H9 (cell line): Measurements from ENCODE around the gene SAMHD1. TPM values are rescaled to one million over a fixed set of nuclear protein-coding genes. Genes with fewer than 3 reads are reported as not detected.

Experiments
- DNase-seq: peaks from one replicate; pipeline ENCODE4 v3.0.0-alpha.2; 2017
- H2AFZ ChIP-seq: one replicate; pipeline ENCODE4 v1.6.1; 2013; ENCODE audit warnings: mild to moderate bottlenecking, low read length, control low read depth, moderate library complexity
- H2AK5ac ChIP-seq: 2 replicates; pipeline ENCODE4 v1.6.1; 2013; ENCODE audit warnings: low read length, control low read depth, mixed read lengths; ENCODE audit not compliant: insufficient read length
- H2BK120ac ChIP-seq: one replicate; pipeline ENCODE4 v1.6.1; 2013; ENCODE audit warnings: low read depth, mild to moderate bottlenecking, low read length, control low read depth, inconsistent platforms; ENCODE audit not compliant: poor library complexity, severe bottlenecking
- H2BK12ac ChIP-seq: 2 replicates; pipeline ENCODE4 v1.6.1; 2013; ENCODE audit warnings: low read length, control low read depth, mixed read lengths, low read depth; ENCODE audit not compliant: insufficient read length
- H2BK15ac ChIP-seq: 2 replicates; pipeline ENCODE4 v1.6.1; 2013; ENCODE audit warnings: low read depth, low read length, control low read depth
- H2BK20ac ChIP-seq: one replicate; pipeline ENCODE4 v1.6.1; 2013; ENCODE audit warnings: low read depth, mild to moderate bottlenecking, low read length, control low read depth, inconsistent platforms; ENCODE audit not compliant: poor library complexity, severe bottlenecking
- H2BK5ac ChIP-seq: 2 replicates; pipeline ENCODE4 v1.6.1; 2013; ENCODE audit warnings: low read length, control low read depth, mixed read lengths; ENCODE audit not compliant: insufficient read length
- H3K14ac ChIP-seq: 2 replicates; pipeline ENCODE4 v1.6.1; 2013; ENCODE audit warnings: low read length, control low read depth; ENCODE audit not compliant: insufficient read depth
- H3K18ac ChIP-seq: 2 replicates; pipeline ENCODE4 v1.6.1; 2013; ENCODE audit warnings: low read depth, mild to moderate bottlenecking, mixed read lengths, low read length, control low read depth; ENCODE audit not compliant: insufficient read length
- H3K23ac ChIP-seq: 2 replicates; pipeline ENCODE4 v1.6.1; 2013; ENCODE audit warnings: low read length, control low read depth, mixed read lengths, low read depth; ENCODE audit not compliant: insufficient read length
- H3K23me2 ChIP-seq: 2 replicates; pipeline ENCODE4 v1.6.1; 2013; ENCODE audit warnings: low read depth, mild to moderate bottlenecking, mixed read lengths, low read length, control low read depth; ENCODE audit not compliant: insufficient read length, poor library complexity, severe bottlenecking
- H3K27ac ChIP-seq: 2 replicates; pipeline ENCODE4 v1.5.1; 2013; ENCODE audit warnings: low read length, control low read depth, mixed read lengths, low read depth; ENCODE audit not compliant: insufficient read length
- H3K27me3 ChIP-seq: 2 replicates; pipeline ENCODE4 v1.6.1; 2013; ENCODE audit warnings: low read length, control low read depth, inconsistent platforms; ENCODE audit not compliant: insufficient read depth
- H3K4ac ChIP-seq: 2 replicates; pipeline ENCODE4 v1.6.1; 2013; ENCODE audit warnings: low read depth, mild to moderate bottlenecking, control low read depth, inconsistent platforms, low read length, moderate library complexity
- H3K4me1 ChIP-seq: 2 replicates; pipeline ENCODE4 v1.6.1; 2013; ENCODE audit warnings: low read length, control low read depth, inconsistent platforms; ENCODE audit not compliant: insufficient read depth
- H3K4me2 ChIP-seq: 2 replicates; pipeline ENCODE4 v1.6.1; 2013; ENCODE audit warnings: low read length, control low read depth, mixed read lengths; ENCODE audit not compliant: insufficient read length, insufficient read depth
- H3K56ac ChIP-seq: 2 replicates; pipeline ENCODE4 v1.6.1; 2013; ENCODE audit warnings: low read depth, mild to moderate bottlenecking, mixed read lengths, low read length, control low read depth; ENCODE audit not compliant: insufficient read length
- H3K79me1 ChIP-seq: 2 replicates; pipeline ENCODE4 v1.6.1; 2013; ENCODE audit warnings: low read depth, mild to moderate bottlenecking, moderate library complexity, low read length, control low read depth, inconsistent platforms; ENCODE audit not compliant: insufficient read depth, poor library complexity, severe bottlenecking
- H3K79me2 ChIP-seq: 2 replicates; pipeline ENCODE4 v1.6.1; 2013; ENCODE audit warnings: low read length, control low read depth, inconsistent platforms; ENCODE audit not compliant: insufficient read depth
- H3K9ac ChIP-seq: 2 replicates; pipeline ENCODE4 v1.6.1; 2013; ENCODE audit warnings: low read length, control low read depth, mixed read lengths; ENCODE audit not compliant: insufficient read length; ENCODE audit errors: extremely low read depth
- H3K9me3 ChIP-seq: one replicate; pipeline ENCODE4 v1.6.1; 2013; ENCODE audit warnings: low read depth, low read length, inconsistent platforms; ENCODE audit not compliant: control insufficient read depth
- H3T11ph ChIP-seq: one replicate; pipeline ENCODE4 v1.6.1; 2013; ENCODE audit warnings: mild to moderate bottlenecking, low read length, control low read depth, inconsistent platforms
- H4K20me1 ChIP-seq: one replicate; pipeline ENCODE4 v1.6.1; 2013; ENCODE audit not compliant: control insufficient read depth, insufficient read length, insufficient read depth
- H4K5ac ChIP-seq: 2 replicates; pipeline ENCODE4 v1.6.1; 2013; ENCODE audit warnings: low read depth, mild to moderate bottlenecking, mixed read lengths, low read length, control low read depth; ENCODE audit not compliant: insufficient read length
- H4K8ac ChIP-seq: replicated peaks from 2 replicates; pipeline ENCODE4 v1.6.1; 2013; ENCODE audit warnings: low read length, control low read depth, mixed read lengths, low read depth; ENCODE audit not compliant: insufficient read length
- H4K91ac ChIP-seq: 2 replicates; pipeline ENCODE4 v1.6.1; 2013; ENCODE audit warnings: low read depth, mild to moderate bottlenecking, moderate library complexity, mixed read lengths, low read length, control low read depth; ENCODE audit not compliant: insufficient read length
- H3K27ac Mint-ChIP-seq, 3 experiments: 2 replicates in 2 of 3; 3 replicates in 1 of 3; pipeline ENCODE4 v1.8.0; 2020 to 2021; ENCODE audit warnings: mixed read lengths in 3 of 3, mild to moderate bottlenecking in 1 of 3, moderate library complexity in 1 of 3
- H3K27me3 Mint-ChIP-seq: 2 replicates; pipeline ENCODE4 v1.8.0; 2021; ENCODE audit warnings: low read depth, mild to moderate bottlenecking, moderate library complexity, mixed read lengths
- H3K36me3 Mint-ChIP-seq, 3 experiments: 2 replicates in 2 of 3; 3 replicates in 1 of 3; pipeline ENCODE4 v1.8.0; 2020 to 2021; ENCODE audit warnings: low read depth in 3 of 3, mixed read lengths in 3 of 3; ENCODE audit not compliant: insufficient read depth in 1 of 3
- H3K4me1 Mint-ChIP-seq, 2 experiments: 2 replicates each; pipeline ENCODE4 v1.8.0; 2020; ENCODE audit warnings: mixed read lengths in 2 of 2
- H3K4me3 Mint-ChIP-seq, 2 experiments: 2 replicates in 1 of 2; 3 replicates in 1 of 2; pipeline ENCODE4 v1.8.0; 2020 to 2021; ENCODE audit warnings: mild to moderate bottlenecking in 2 of 2, mixed read lengths in 2 of 2, moderate library complexity in 1 of 2
- H3K9me3 Mint-ChIP-seq, 2 experiments: 2 replicates in 1 of 2; 3 replicates in 1 of 2; pipeline ENCODE4 v1.8.0; 2020; ENCODE audit warnings: mild to moderate bottlenecking in 2 of 2, mixed read lengths in 2 of 2, moderate library complexity in 1 of 2
- CTCF ChIP-seq: fragments of 200-600 bp; sonication (generic); conservative IDR thresholded peaks from 3 replicates; pipeline ENCODE4 v1.8.0; 2021; ENCODE audit warnings: antibody characterized with exemption, mild to moderate bottlenecking
- WGBS: extraction: QIAGEN DNeasy Blood & Tissue Kit; methylation state at CpG from one replicate; pipeline ENCODE4 v1.1.7; 2013; ENCODE audit warnings: missing lambda C conversion rate, low lambda C conversion rate, mixed read lengths; ENCODE audit not compliant: insufficient read length; ENCODE audit errors: extremely low coverage; 5-methylcytosine and 5-hydroxymethylcytosine counted together
- total RNA-seq: library from RNA; stranded (reverse); gene quantifications from 2 replicates; pipeline ENCODE4 v1.2.1, GENCODE V29; 2021

SAMHD1 gene
- total RNA-seq, 1 experiment from 2014 or later = 53.1 TPM

- H3K9ac ChIP-seq = no peak overlapping the region
- no peak overlapping the region for H2AFZ ChIP-seq
- no peak overlapping the region for H2BK120ac ChIP-seq
- no peaks in the 10 kb centered on the region for H3K79me1 ChIP-seq
- no peaks in the 10 kb centered on the region for H3K9me3 ChIP-seq
- no peak overlapping the region for H3K56ac ChIP-seq
- H2BK20ac ChIP-seq = no peak overlapping the region
- Mint-ChIP-seq H3K4me1 (no peaks in the 10 kb centered on the region), H3K27me3 (no peaks in the 10 kb centered on the region), H3K27ac (no peak overlapping the region), H3K36me3 (peaks cover 8 to 52% (median 50%) of the 10 kb centered on the region in 3 experiments), H3K4me3 (no peak overlapping the region), H3K9me3 (no peaks in the 10 kb centered on the region)
- H3K4me2 ChIP-seq = no peak overlapping the region
- H2AK5ac ChIP-seq = no peak overlapping the region
- H3K27me3 ChIP-seq = no peaks in the 10 kb centered on the region
- H2BK12ac ChIP-seq = no peak overlapping the region
- H3K23ac ChIP-seq = no peak overlapping the region
- no peak overlapping the region for H3K4ac ChIP-seq
- H4K5ac ChIP-seq = no peak overlapping the region
- H4K91ac ChIP-seq = no peak overlapping the region
- H4K20me1 ChIP-seq = no peaks in the 10 kb centered on the region
- no peak overlapping the region for H3K18ac ChIP-seq
- H3K14ac ChIP-seq = no peak overlapping the region
- H3K4me1 ChIP-seq = no peaks in the 10 kb centered on the region
- H2BK15ac ChIP-seq = no peak overlapping the region
- no peak overlapping the region for H3T11ph ChIP-seq
- H2BK5ac ChIP-seq = no peak overlapping the region
- no peak for TF ChIP-seq CTCF
- H3K79me2 ChIP-seq = no peaks in the 10 kb centered on the region
- no peaks in the 10 kb centered on the region for H3K23me2 ChIP-seq
- DNase-seq = no peak
- H4K8ac ChIP-seq = no peak overlapping the region
- H3K27ac ChIP-seq = no peak overlapping the region
- no CpG with 5 or more reads among the region's 2 CpGs for WGBS
These were observed 46.8 kb downstream of the SAMHD1 start for GRCh38 chr20:36904690-36905089.
